SK-N-SH treated with all-trans-retinoic acid at 6 μM for 48 hours (cell line): ENCODE measurements around the gene TTC13.
A peak's percentile ranks its signal among the peaks of the same experiment; 100 is the strongest.

ENCODE experiments used
- ATAC-seq: fragments of 200-7000 bp; cut with Tn5 transposase; 3 replicates; pipeline ENCODE4 v1.9.1; 2020; ENCODE audit warnings: mild to moderate bottlenecking, moderate library complexity
- BACH2 ChIP-seq: fragments of 250-450 bp; sonication (Bioruptor Pico); IDR thresholded peaks from 2 replicates; pipeline ENCODE4 v1.9.0; 2021; ENCODE audit warnings: mild to moderate bottlenecking, borderline replicate concordance
- ESRRG ChIP-seq: fragments of 250-450 bp; sonication (Bioruptor Pico); IDR thresholded peaks from 2 replicates; pipeline ENCODE4 v1.6.1; 2021; ENCODE audit warnings: mild to moderate bottlenecking
- GLIS3 ChIP-seq: fragments of 250-450 bp; sonication (Bioruptor Pico); IDR thresholded peaks from 2 replicates; pipeline ENCODE4 v1.5.0; 2020; ENCODE audit warnings: mild to moderate bottlenecking, moderate library complexity
- ISL1 ChIP-seq: fragments of 250-450 bp; sonication (Bioruptor Pico); IDR thresholded peaks from 2 replicates; pipeline ENCODE4 v2.1.2; 2022; ENCODE audit warnings: mild to moderate bottlenecking, moderate library complexity
- OSR1 ChIP-seq: fragments of 250-450 bp; sonication (Bioruptor Pico); IDR thresholded peaks from 2 replicates; pipeline ENCODE4 v1.8.0; 2022; ENCODE audit warnings: moderate library complexity, mild to moderate bottlenecking, inconsistent platforms
- PATZ1 ChIP-seq: fragments of 250-450 bp; sonication (Bioruptor Pico); IDR thresholded peaks from 2 replicates; pipeline ENCODE4 v1.8.0; 2020; ENCODE audit warnings: mild to moderate bottlenecking, moderate library complexity, borderline replicate concordance
- POU6F1 ChIP-seq: fragments of 250-450 bp; sonication (Bioruptor Pico); IDR thresholded peaks from 2 replicates; pipeline ENCODE4 v1.8.0; 2021; ENCODE audit warnings: low read depth, mild to moderate bottlenecking, moderate library complexity, borderline replicate concordance
- PPARA ChIP-seq: fragments of 250-450 bp; sonication (Bioruptor Pico); IDR thresholded peaks from 2 replicates; pipeline ENCODE4 v1.5.0; 2020; ENCODE audit warnings: mild to moderate bottlenecking, borderline replicate concordance
- RARB ChIP-seq: fragments of 250-450 bp; sonication (Bioruptor Pico); IDR thresholded peaks from 2 replicates; pipeline ENCODE4 v1.8.0; 2021; ENCODE audit warnings: mild to moderate bottlenecking, moderate library complexity
- SNAI2 ChIP-seq: fragments of 250-450 bp; sonication (Bioruptor Pico); IDR thresholded peaks from 2 replicates; pipeline ENCODE4 v1.5.0; 2020; ENCODE audit warnings: mild to moderate bottlenecking, moderate library complexity
- TCF4 ChIP-seq: fragments of 250-450 bp; sonication (Bioruptor Pico); IDR thresholded peaks from 2 replicates; pipeline ENCODE4 v1.8.0; 2021; ENCODE audit warnings: mild to moderate bottlenecking, moderate library complexity, borderline replicate concordance
- ZC3H10 ChIP-seq: fragments of 250-450 bp; sonication (Bioruptor Pico); IDR thresholded peaks from 2 replicates; pipeline ENCODE4 v1.5.1; 2021; ENCODE audit warnings: mild to moderate bottlenecking, moderate library complexity
- ZFP3 ChIP-seq: fragments of 250-450 bp; sonication (Bioruptor Pico); IDR thresholded peaks from 2 replicates; pipeline ENCODE4 v1.5.0; 2020; ENCODE audit warnings: mild to moderate bottlenecking, moderate library complexity
- ZFP30 ChIP-seq: fragments of 450-650 bp; formaldehyde crosslinking; IDR thresholded peaks from 2 replicates; pipeline ENCODE4 v1.5.0; 2022; ENCODE audit warnings: mild to moderate bottlenecking, moderate library complexity
- ZNF70 ChIP-seq: fragments of 450-650 bp; formaldehyde crosslinking; IDR thresholded peaks from 2 replicates; pipeline ENCODE4 v1.5.0; 2020; ENCODE audit warnings: mild to moderate bottlenecking, moderate library complexity
- ZNF8 ChIP-seq: fragments of 450-650 bp; formaldehyde crosslinking; IDR thresholded peaks from 2 replicates; pipeline ENCODE4 v1.5.0; 2020; ENCODE audit warnings: mild to moderate bottlenecking, moderate library complexity
- TF ChIP-seq, protein P1 (sequence below): fragments of 250-450 bp; sonication (Bioruptor Pico); IDR thresholded peaks from 2 replicates; pipeline ENCODE4 v1.5.0; 2020; ENCODE audit warnings: mild to moderate bottlenecking, moderate library complexity
- TF ChIP-seq, protein P2 (sequence below): fragments of 250-450 bp; sonication (Bioruptor Pico); IDR thresholded peaks from 2 replicates; pipeline ENCODE4 v1.5.1; 2020; ENCODE audit warnings: low read depth, mild to moderate bottlenecking, moderate library complexity

Gene TTC13

DNA sequence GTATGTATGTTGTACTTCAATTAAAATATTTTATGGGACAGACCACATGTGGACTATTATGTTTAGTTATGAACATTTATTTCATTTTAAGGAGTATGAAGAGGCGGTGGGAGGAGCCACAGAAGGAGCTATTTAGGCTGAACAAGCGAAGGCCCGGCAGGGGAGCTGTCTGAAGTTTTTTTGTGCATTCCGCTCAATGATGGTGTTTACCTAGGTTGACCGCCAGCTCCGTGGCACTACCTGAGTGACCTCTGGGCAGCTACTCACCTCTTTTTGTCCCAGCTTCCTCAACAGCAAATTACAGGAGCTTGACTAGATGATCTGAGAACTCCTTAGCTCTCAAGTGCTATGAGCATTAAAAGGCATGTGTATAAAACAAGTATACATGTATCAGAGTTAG is 77.7 kb downstream of the TTC13 start (continued):
- TF ChIP-seq ZNF70 (CRISPR knock-in tag) (no peak), ESRRG (CRISPR knock-in tag) (no peak), ZFP3 (CRISPR knock-in tag) (no peak), GLIS3 (CRISPR knock-in tag) (no peak), PPARA (CRISPR knock-in tag) (no peak), RARB (no peak)
- TF ChIP-seq, protein P1, sequence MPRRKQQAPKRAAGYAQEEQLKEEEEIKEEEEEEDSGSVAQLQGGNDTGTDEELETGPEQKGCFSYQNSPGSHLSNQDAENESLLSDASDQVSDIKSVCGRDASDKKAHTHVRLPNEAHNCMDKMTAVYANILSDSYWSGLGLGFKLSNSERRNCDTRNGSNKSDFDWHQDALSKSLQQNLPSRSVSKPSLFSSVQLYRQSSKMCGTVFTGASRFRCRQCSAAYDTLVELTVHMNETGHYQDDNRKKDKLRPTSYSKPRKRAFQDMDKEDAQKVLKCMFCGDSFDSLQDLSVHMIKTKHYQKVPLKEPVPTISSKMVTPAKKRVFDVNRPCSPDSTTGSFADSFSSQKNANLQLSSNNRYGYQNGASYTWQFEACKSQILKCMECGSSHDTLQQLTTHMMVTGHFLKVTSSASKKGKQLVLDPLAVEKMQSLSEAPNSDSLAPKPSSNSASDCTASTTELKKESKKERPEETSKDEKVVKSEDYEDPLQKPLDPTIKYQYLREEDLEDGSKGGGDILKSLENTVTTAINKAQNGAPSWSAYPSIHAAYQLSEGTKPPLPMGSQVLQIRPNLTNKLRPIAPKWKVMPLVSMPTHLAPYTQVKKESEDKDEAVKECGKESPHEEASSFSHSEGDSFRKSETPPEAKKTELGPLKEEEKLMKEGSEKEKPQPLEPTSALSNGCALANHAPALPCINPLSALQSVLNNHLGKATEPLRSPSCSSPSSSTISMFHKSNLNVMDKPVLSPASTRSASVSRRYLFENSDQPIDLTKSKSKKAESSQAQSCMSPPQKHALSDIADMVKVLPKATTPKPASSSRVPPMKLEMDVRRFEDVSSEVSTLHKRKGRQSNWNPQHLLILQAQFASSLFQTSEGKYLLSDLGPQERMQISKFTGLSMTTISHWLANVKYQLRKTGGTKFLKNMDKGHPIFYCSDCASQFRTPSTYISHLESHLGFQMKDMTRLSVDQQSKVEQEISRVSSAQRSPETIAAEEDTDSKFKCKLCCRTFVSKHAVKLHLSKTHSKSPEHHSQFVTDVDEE (CRISPR knock-in tag), result no peak
- TF ChIP-seq, all 23 proteins: peak for 0

- no peak for ATAC-seq
- TF ChIP-seq ISL1 (CRISPR knock-in tag) (peak; percentile 70), OSR1 (CRISPR knock-in tag) (no peak)
- TF ChIP-seq, protein P2, sequence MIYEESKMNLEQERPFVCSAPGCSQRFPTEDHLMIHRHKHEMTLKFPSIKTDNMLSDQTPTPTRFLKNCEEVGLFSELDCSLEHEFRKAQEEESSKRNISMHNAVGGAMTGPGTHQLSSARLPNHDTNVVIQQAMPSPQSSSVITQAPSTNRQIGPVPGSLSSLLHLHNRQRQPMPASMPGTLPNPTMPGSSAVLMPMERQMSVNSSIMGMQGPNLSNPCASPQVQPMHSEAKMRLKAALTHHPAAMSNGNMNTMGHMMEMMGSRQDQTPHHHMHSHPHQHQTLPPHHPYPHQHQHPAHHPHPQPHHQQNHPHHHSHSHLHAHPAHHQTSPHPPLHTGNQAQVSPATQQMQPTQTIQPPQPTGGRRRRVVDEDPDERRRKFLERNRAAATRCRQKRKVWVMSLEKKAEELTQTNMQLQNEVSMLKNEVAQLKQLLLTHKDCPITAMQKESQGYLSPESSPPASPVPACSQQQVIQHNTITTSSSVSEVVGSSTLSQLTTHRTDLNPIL (CRISPR knock-in tag), result no peak
Measured at GRCh38 chr1:230899841-230900251, 78.8 kb downstream of the TTC13 start.

DNA sequence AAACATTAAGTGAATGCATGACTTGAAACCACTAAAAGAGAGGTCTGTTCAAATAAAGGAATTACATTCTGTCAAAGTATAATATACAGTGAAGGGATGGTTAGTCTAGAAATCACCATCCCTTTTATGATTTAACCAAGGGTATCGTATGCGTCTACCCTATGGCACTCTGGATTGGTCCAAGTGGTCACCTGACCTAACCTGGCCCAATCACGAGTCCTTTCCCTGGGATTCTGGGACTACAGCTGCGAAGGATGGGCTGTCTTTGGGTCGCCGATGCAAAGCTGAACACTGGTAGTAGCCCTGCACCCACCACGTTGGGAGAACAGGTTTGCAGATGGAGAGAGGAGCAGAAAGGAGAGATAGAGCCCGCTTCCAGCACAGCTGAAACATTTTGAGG is 79.9 kb downstream of the TTC13 start:
- ATAC-seq, result no peak
- no peak for TF ChIP-seq TCF4
- TF ChIP-seq BACH2, result no peak
- no peak for TF ChIP-seq ZC3H10 (CRISPR knock-in tag)
- TF ChIP-seq ZNF70 (CRISPR knock-in tag), result no peak
- no peak for TF ChIP-seq POU6F1 (CRISPR knock-in tag)
- TF ChIP-seq ZNF8 (CRISPR knock-in tag), result no peak
- TF ChIP-seq PATZ1 (CRISPR knock-in tag), result no peak
- TF ChIP-seq, protein P2 (CRISPR knock-in tag), result no peak
- TF ChIP-seq, protein P1 (CRISPR knock-in tag), result no peak
- TF ChIP-seq SNAI2 (CRISPR knock-in tag), result no peak
- no peak for TF ChIP-seq ZFP30 (CRISPR knock-in tag)
- no peak for TF ChIP-seq ZFP3 (CRISPR knock-in tag)
